Measurements from ENCODE around the gene PARP12.

Gene PARP12

GRCh38 chr7:140085447-140085846 lies 22.7 kb upstream of the PARP12 start:
- Histone ChIP-seq H3K27ac (ENCODE audit: extremely low read depth, low read depth, low read length) (no peak overlapping the region), H3K9me3 (ENCODE audit: control insufficient read depth, insufficient read depth, low read depth, low read length) (no peaks in the 10 kb centered on the region), H3K36me3 (ENCODE audit: control insufficient read depth in 2 of 2, insufficient read depth in 1 of 2, low read length in 2 of 2) (no peaks in the 10 kb centered on the region), H3K4me3 (ENCODE audit: low read depth, low read length) (no peak overlapping the region), H3K4me1 (ENCODE audit: control insufficient read depth, insufficient read depth, low read length) (no peaks in the 10 kb centered on the region)
- POLR2A ChIA-PET = no interaction called here
- CTCF ChIA-PET = interaction anchor here (0.6 kb wide), 1 partner anchor 1146 kb away, joined by 5 read pairs; no protein-coding TSS in a partner anchor
- TF ChIP-seq ZNF16 (tag by site-specific recombination; IDR thresholded peaks at IDR 0.05; ENCODE audit: low read depth) (no peak), ZNF610 (tag by site-specific recombination; IDR thresholded peaks at IDR 0.05; ENCODE audit: borderline replicate concordance) (no peak)

- CTCF ChIA-PET = interaction anchor here (0.6 kb wide), 2 partner anchors 1147 to 1755 kb away, joined by 3 to 5 read pairs; no protein-coding TSS in a partner anchor
- Histone ChIP-seq H3K9me3 (ENCODE audit: control insufficient read depth, insufficient read depth, low read depth, low read length) (no peaks in the 10 kb centered on the region), H3K4me3 (ENCODE audit: low read depth, low read length) (no peak overlapping the region), H3K4me1 (ENCODE audit: control insufficient read depth, insufficient read depth, low read length) (no peaks in the 10 kb centered on the region), H3K27ac (ENCODE audit: extremely low read depth, low read depth, low read length) (no peak overlapping the region), H3K36me3 (ENCODE audit: control insufficient read depth in 2 of 2, insufficient read depth in 1 of 2, low read length in 2 of 2) (no peaks in the 10 kb centered on the region)
- POLR2A ChIA-PET = no interaction called here
- no peak for TF ChIP-seq ZBTB21 (tag by site-specific recombination; IDR thresholded peaks at IDR 0.05)
- no peak for TF ChIP-seq ZNF670 (tag by site-specific recombination; IDR thresholded peaks at IDR 0.05; ENCODE audit: low read depth)
- TF ChIP-seq ZNF24 (tag by site-specific recombination; IDR thresholded peaks at IDR 0.05) = no peak
- no peak for TF ChIP-seq ZNF473 (tag by site-specific recombination; IDR thresholded peaks at IDR 0.05)
- no peak for TF ChIP-seq ZNF530 (tag by site-specific recombination; IDR thresholded peaks at IDR 0.05; ENCODE audit: low read depth)
- no peak for TF ChIP-seq ZNF837 (tag by site-specific recombination; IDR thresholded peaks at IDR 0.05)
- TF ChIP-seq ZNF610 (tag by site-specific recombination; IDR thresholded peaks at IDR 0.05; ENCODE audit: borderline replicate concordance) = no peak
- TF ChIP-seq SP2 (tag by site-specific recombination; IDR thresholded peaks at IDR 0.05) = no peak
- no peak for TF ChIP-seq TRIM28 (IDR thresholded peaks at IDR 0.05; ENCODE audit: borderline replicate concordance, low read length)
- no peak for TF ChIP-seq ZNF394 (tag by site-specific recombination; IDR thresholded peaks at IDR 0.05; ENCODE audit: borderline replicate concordance)
- TF ChIP-seq ZNF585B (tag by site-specific recombination; IDR thresholded peaks at IDR 0.05) = no peak
Observed at GRCh38 chr7:140084972-140085371, 22.2 kb upstream of the PARP12 start.

GRCh38 chr7:140084142-140084655 lies 21.4 kb upstream of the PARP12 start:
- H3K9me3 ChIP-seq (ENCODE audit: control insufficient read depth, insufficient read depth, low read depth, low read length) = no peaks in the 10 kb centered on the region
- H3K36me3 ChIP-seq (ENCODE audit: control insufficient read depth in 2 of 2, insufficient read depth in 1 of 2, low read length in 2 of 2) = no peaks in the 10 kb centered on the region
- no peak overlapping the region for H3K27ac ChIP-seq (ENCODE audit: extremely low read depth, low read depth, low read length)
- TF ChIP-seq PATZ1 (tag by site-specific recombination; IDR thresholded peaks at IDR 0.05) = no peak
- no peaks in the 10 kb centered on the region for H3K4me1 ChIP-seq (ENCODE audit: control insufficient read depth, insufficient read depth, low read length)
- no peak overlapping the region for H3K4me3 ChIP-seq (ENCODE audit: low read depth, low read length)
- ChIA-PET CTCF (interaction anchor here (0.6 to 0.7 kb wide), 3 partner anchors 163 to 1754 kb away, joined by 3 to 7 read pairs (median 3); no protein-coding TSS in a partner anchor), POLR2A (no interaction called here)

- ChIA-PET CTCF (no interaction called here), POLR2A (no interaction called here)
- no peaks in the 10 kb centered on the region for H3K36me3 ChIP-seq (ENCODE audit: control insufficient read depth in 2 of 2, insufficient read depth in 1 of 2, low read length in 2 of 2)
- H3K27ac ChIP-seq (ENCODE audit: extremely low read depth, low read depth, low read length) = no peak overlapping the region
- no peaks in the 10 kb centered on the region for H3K4me1 ChIP-seq (ENCODE audit: control insufficient read depth, insufficient read depth, low read length)
- H3K4me3 ChIP-seq (ENCODE audit: low read depth, low read length) = no peak overlapping the region
- no peaks in the 10 kb centered on the region for H3K9me3 ChIP-seq (ENCODE audit: control insufficient read depth, insufficient read depth, low read depth, low read length)
- no peak for TF ChIP-seq ZNF121 (tag by site-specific recombination; IDR thresholded peaks at IDR 0.05)
- TF ChIP-seq ZSCAN18 (tag by site-specific recombination; IDR thresholded peaks at IDR 0.05) = no peak
- no peak for TF ChIP-seq ZBTB11 (tag by site-specific recombination; conservative IDR thresholded peaks at IDR 0.05; ENCODE audit: low read depth)
- TF ChIP-seq MEIS1 (CRISPR knock-in tag; IDR thresholded peaks at IDR 0.05; ENCODE audit: borderline replicate concordance) = no peak
- TF ChIP-seq ZNF292 (tag by site-specific recombination; IDR thresholded peaks at IDR 0.05; ENCODE audit: borderline replicate concordance, low read depth) = no peak
- TF ChIP-seq OSR2 (tag by site-specific recombination; IDR thresholded peaks at IDR 0.05) = no peak
- no peak for TF ChIP-seq ZNF549 (tag by site-specific recombination; IDR thresholded peaks at IDR 0.05)
- TF ChIP-seq ZNF23 (tag by site-specific recombination; IDR thresholded peaks at IDR 0.05; ENCODE audit: borderline replicate concordance) = no peak
- no peak for TF ChIP-seq ZNF239 (tag by site-specific recombination; IDR thresholded peaks at IDR 0.05)
Observed at GRCh38 chr7:140082770-140083169, 20.0 kb upstream of the PARP12 start.

Data from HEK293 (cell line).